ENCODE data around the gene NTM. TPM values are rescaled to one million over a fixed set of nuclear protein-coding genes. Genes with fewer than 3 reads are reported as not detected.

NTM gene
- total and polyA plus RNA-seq, 10 donors = 0.13 to 1.6 (median 0.67) TPM

DNA sequence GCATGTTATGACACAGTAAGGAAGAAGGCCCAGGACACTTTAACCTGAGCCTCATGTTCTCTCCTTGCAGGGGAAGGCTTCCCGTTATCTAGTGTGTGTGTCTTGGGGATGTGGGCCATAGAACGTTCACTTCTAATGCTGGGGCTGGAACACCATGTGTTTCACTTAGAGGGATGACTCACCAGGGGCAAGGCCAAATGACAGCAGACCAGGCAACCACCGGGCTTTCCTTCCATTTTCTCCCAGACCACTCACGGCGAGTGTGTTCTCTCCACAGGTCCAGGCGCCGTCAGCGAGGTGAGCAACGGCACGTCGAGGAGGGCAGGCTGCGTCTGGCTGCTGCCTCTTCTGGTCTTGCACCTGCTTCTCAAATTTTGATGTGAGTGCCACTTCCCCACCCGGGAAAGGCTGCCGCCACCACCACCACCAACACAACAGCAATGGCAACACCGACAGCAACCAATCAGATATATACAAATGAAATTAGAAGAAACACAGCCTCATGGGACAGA, 964.4 kb downstream of the NTM start:
- no peak for DNase-seq
- H3K27ac ChIP-seq = no peak overlapping the region
- no peaks in the 10 kb centered on the region for H3K27me3 ChIP-seq (replicated peaks in 1 of 7)
- H3K36me3 ChIP-seq = no peaks in the 10 kb centered on the region
- WGBS, 5 donors = 91 to 93% (median 93%) methylated on average over 15 of the region's 15 CpGs
- no peaks in the 10 kb centered on the region for H3K9me3 ChIP-seq
- no peaks in the 10 kb centered on the region for H3K4me1 ChIP-seq
- intact Hi-C loops (cut with DNase I; ENCODE audit: low total_unique reads) = no loop called here
- TF ChIP-seq POLR2AphosphoS5 (IDR thresholded peaks at IDR 0.05) (no peak), POLR2A (IDR thresholded peaks at IDR 0.05) (no peak)
- TF ChIP-seq, protein P1, sequence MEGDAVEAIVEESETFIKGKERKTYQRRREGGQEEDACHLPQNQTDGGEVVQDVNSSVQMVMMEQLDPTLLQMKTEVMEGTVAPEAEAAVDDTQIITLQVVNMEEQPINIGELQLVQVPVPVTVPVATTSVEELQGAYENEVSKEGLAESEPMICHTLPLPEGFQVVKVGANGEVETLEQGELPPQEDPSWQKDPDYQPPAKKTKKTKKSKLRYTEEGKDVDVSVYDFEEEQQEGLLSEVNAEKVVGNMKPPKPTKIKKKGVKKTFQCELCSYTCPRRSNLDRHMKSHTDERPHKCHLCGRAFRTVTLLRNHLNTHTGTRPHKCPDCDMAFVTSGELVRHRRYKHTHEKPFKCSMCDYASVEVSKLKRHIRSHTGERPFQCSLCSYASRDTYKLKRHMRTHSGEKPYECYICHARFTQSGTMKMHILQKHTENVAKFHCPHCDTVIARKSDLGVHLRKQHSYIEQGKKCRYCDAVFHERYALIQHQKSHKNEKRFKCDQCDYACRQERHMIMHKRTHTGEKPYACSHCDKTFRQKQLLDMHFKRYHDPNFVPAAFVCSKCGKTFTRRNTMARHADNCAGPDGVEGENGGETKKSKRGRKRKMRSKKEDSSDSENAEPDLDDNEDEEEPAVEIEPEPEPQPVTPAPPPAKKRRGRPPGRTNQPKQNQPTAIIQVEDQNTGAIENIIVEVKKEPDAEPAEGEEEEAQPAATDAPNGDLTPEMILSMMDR (IDR thresholded peaks at IDR 0.05 in 8 of 11, conservative IDR thresholded peaks at IDR 0.05 in 3 of 11) = no peak
- H3K4me3 ChIP-seq = no peak overlapping the region

DNA sequence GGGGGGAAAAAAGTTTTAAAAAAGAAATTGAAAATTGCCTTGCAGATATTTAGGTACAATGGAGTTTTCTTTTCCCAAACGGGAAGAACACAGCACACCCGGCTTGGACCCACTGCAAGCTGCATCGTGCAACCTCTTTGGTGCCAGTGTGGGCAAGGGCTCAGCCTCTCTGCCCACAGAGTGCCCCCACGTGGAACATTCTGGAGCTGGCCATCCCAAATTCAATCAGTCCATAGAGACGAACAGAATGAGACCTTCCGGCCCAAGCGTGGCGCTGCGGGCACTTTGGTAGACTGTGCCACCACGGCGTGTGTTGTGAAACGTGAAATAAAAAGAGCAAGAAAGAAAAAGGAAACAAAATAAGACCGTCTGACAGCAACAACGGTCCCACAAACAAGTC, 964.9 kb downstream of the NTM start:
- no peak overlapping the region for H3K27ac ChIP-seq
- H3K9me3 ChIP-seq = no peaks in the 10 kb centered on the region
- no peaks in the 10 kb centered on the region for H3K4me1 ChIP-seq
- no peaks in the 10 kb centered on the region for H3K36me3 ChIP-seq
- intact Hi-C loops (cut with DNase I; ENCODE audit: low total_unique reads) = no loop called here
- no peak for DNase-seq
- no peaks in the 10 kb centered on the region for H3K27me3 ChIP-seq (replicated peaks in 1 of 7)
- TF ChIP-seq, protein P1 (IDR thresholded peaks at IDR 0.05 in 8 of 11, conservative IDR thresholded peaks at IDR 0.05 in 3 of 11) = no peak
- no peak for TF ChIP-seq POLR2A (IDR thresholded peaks at IDR 0.05)
- TF ChIP-seq POLR2AphosphoS5 (IDR thresholded peaks at IDR 0.05) = no peak
- WGBS, 5 donors = 88 to 91% (median 89%) methylated on average over 14 of the region's 14 CpGs
- H3K4me3 ChIP-seq = no peak overlapping the region

DNA sequence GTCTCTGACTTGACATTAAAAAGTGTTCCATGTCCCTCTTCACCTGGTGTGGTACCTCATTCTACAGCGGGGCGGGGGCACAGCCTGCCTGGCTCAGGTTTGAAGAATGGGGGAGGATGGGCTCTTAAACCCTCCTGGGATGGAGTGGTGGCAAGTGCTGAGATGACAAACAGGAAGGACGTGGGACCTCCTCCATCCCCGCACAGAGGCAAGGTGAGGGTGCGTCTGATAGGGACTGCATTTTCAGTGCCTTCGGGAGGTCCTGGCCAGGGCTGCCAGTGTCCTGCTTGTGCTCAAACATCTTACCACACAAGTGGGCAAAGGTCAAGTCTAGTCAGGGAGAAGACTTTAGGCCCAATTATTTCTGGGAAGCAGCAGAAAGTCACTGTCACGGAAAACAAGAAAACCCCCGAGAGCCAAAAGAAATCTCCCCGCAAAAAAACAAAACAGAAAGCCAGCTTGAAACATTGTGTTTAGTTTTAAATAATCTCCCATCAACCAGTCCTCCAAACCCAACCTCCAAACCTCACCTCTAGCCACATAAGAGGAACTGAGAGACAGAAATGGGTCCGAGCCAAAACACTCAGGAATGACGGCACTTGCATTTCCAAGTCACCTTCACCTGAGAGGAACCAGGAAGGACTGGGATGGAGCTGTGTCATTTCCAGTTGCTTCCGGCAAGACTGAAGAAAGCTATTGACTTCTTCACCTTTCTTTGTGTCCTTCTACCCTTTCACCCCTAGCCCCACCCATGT, 966.5 kb downstream of the NTM start:
- intact Hi-C loops (cut with DNase I; ENCODE audit: low total_unique reads) = no loop called here
- 70 to 87% (median 83%) methylated on average over 12 of the region's 12 CpGs for WGBS, 5 donors

More for the DNA sequence above, 966.5 kb downstream of the NTM start:
- Histone ChIP-seq H3K27me3 (replicated peaks in 1 of 7) (no peaks in the 10 kb centered on the region), H3K4me1 (no peaks in the 10 kb centered on the region), H3K27ac (no peak overlapping the region), H3K9me3 (no peaks in the 10 kb centered on the region), H3K4me3 (no peak overlapping the region), H3K36me3 (no peaks in the 10 kb centered on the region)
- TF ChIP-seq POLR2A (IDR thresholded peaks at IDR 0.05) = no peak
- TF ChIP-seq, protein P1 (IDR thresholded peaks at IDR 0.05 in 8 of 11, conservative IDR thresholded peaks at IDR 0.05 in 3 of 11) = no peak
- no peak for TF ChIP-seq POLR2AphosphoS5 (IDR thresholded peaks at IDR 0.05)
- no peak for DNase-seq

All from spleen (tissue), 11 donors.